Stimulated activated CD4-positive, alpha-beta T cell treated with anti-CD3 and anti-CD28 coated beads, Interleukin-15, amount 100 ng/mL, for 1 hour (primary cell): ENCODE measurements around the gene GJB2.

Source experiments
- DNase-seq, 2 donors: peaks; one replicate each; pipeline ENCODE4 v3.0.0-alpha.2; 2020; ENCODE audit warnings: low read depth in 1 of 2, low spot score in 1 of 2

Gene GJB2

GRCh38 chr13:20192836-20193161 is at the start of gene GJB2:
TSS of gene GJB2 (minus strand) at chr13:20192938. CDS start at chr13:20189581, 3,357 bp downstream.
- DNase-seq: no peak

- DNase-seq: no peak
Measured at GRCh38 chr13:20241593-20241992, 48.9 kb upstream of the GJB2 start.

GRCh38 chr13:20239748-20240147 is 47.0 kb upstream of the GJB2 start:
- DNase-seq: no peak

GRCh38 chr13:20232556-20233277 is 40.0 kb upstream of the GJB2 start:
- no peak for DNase-seq

GRCh38 chr13:20231839-20232555 is 39.3 kb upstream of the GJB2 start, which contains the start of gene GJB6:
TSS of gene GJB6 (minus strand) at chr13:20232319. CDS start at chr13:20223480, 8,839 bp downstream.
- peak in 1 of 2 donors; percentile 16 for DNase-seq

- DNase-seq: no peak
Measured at GRCh38 chr13:20230913-20231838, 38.4 kb upstream of the GJB2 start.

- no peak for DNase-seq
Measured at GRCh38 chr13:20227730-20228129, 35.0 kb upstream of the GJB2 start.

- DNase-seq: no peak
Measured at GRCh38 chr13:20227288-20227687, 34.5 kb upstream of the GJB2 start.

- no peak for DNase-seq
Measured at GRCh38 chr13:20222553-20222952, 29.8 kb upstream of the GJB2 start.

- DNase-seq: no peak
Measured at GRCh38 chr13:20221772-20222171, 29.0 kb upstream of the GJB2 start.

GRCh38 chr13:20219577-20219976 is 26.8 kb upstream of the GJB2 start:
- no peak for DNase-seq

GRCh38 chr13:20217168-20217567 is 24.4 kb upstream of the GJB2 start:
- DNase-seq: no peak

GRCh38 chr13:20209948-20210347 is 17.2 kb upstream of the GJB2 start:
- DNase-seq: no peak

GRCh38 chr13:20206698-20207235 is 14.0 kb upstream of the GJB2 start:
- DNase-seq: no peak

GRCh38 chr13:20206065-20206697 is 13.4 kb upstream of the GJB2 start:
- DNase-seq: no peak

GRCh38 chr13:20198781-20199180 is 6.0 kb upstream of the GJB2 start:
- DNase-seq: no peak

GRCh38 chr13:20197361-20197834 is 4.7 kb upstream of the GJB2 start:
- no peak for DNase-seq

GRCh38 chr13:20195801-20196200 is 3.1 kb upstream of the GJB2 start:
- DNase-seq: no peak

GRCh38 chr13:20193907-20194631 is 1.3 kb upstream of the GJB2 start:
- DNase-seq: no peak
